GM04504 (cell line): ENCODE data around the gene BSN.
A peak's percentile ranks its signal among the peaks of the same experiment; 100 is the strongest.

ENCODE experiments used
- DNase-seq: peaks from one replicate; pipeline ENCODE4 v3.0.0-alpha.2; 2012; ENCODE audit warnings: low read depth

The BSN gene

GRCh38 chr3:49717211-49717958 is 163.1 kb downstream of the BSN start:
- no peak for DNase-seq

DNA sequence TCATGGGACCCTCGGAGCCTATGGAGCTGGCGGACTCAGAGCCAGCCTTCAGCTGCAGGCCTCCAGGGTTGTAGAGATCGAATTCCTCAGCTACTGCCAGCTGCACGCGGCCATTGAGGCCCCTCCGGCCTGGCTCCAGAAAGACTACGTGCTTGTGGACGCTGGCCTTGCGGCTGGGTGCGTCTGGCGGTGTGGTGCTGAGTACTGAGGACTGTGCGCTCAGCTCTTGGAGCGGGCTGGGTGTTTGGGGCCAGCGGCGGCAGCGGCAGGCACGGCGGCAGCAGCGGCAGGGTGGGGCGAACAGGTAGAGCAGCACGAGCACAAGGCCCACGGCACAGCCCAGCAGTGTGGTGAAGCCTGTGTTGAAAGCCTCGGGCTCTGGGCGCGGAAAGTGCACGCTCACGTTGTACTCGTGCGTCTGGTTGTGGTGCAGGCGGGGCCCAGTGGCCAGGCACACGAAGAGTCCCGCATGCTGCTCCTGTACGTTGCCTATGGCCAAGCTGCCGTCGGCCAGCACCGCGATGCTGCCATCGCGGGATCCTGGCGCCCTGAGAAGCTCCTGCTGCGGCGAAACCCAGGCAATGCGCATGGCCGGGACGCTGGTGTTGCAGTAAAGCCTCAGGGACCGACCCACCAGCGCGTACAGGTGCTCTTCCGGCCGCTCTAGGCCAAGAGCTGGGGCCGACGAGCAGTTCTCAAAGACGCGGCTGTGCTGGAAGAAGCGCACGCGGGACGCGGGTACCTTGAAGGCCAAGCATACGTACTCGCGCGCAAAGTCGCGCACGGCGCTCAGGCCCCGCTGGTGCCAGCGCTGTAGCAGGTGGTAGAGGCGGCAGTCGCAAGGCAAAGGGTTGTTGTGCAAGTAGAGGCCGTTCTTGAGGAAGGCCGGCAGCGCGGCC is 163.9 kb downstream of the BSN start:
- no peak for DNase-seq

DNA sequence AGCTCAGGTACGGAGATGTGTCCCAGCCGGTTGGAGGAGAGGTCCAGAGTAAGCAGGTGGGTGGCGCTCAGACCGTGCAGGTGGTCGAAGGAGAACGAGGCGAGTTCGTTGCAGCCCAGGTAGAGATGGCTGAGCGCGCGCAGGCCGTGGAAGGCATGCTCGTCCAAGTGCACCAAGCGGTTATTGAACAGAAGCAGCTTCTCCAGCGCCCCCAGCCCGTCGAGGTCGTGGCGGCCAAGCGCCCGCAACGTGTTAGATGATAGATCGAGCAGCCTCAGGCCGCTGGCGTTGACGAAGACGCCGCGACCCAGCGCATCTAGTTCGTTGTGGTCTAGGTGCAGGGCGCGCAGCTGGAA is 164.6 kb downstream of the BSN start:
- no peak for DNase-seq

DNA sequence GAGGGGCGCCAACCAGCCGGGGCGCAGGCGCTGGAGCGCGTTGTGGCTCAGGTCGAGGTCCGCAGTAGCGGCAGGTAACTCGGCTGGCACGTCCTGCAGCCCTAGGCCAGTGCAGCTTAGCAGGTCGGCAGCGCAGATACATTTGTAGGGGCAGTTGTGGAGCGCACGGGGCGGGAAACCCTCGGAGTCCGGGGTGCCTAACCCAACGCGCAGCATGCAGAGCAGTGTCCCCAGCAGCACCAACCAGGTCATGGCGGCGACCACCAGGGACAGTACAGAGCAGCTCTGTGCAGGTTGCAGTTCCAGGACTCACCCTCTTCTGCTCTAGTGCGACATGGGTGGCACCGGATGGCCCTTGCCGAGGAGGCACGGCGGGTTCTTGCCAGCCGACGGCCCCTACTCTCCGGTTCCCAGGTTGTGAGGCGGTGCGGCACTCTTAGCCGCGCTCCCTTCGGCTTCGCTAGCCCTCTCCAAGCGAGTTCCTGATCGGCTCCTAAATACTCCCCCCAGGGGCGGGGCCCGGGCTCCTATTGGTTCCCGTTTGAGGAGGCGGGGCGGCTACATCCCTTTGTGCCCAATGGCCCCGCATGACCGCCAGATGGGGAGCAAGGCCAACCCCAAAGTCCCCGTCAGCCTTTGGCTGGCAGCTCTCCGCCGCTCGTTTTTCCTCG is 165.1 kb downstream of the BSN start, which contains the start of gene AMIGO3:
TSS of gene AMIGO3 (minus strand) at position 471 of the 671 bp plus-strand sequence. CDS start at position 252, 219 bp downstream.
- DNase-seq: peak; percentile 86
